ENCODE results near the gene DYRK3. TPM values are rescaled to one million over a fixed set of nuclear protein-coding genes. Genes with fewer than 3 reads are reported as not detected.
A peak's percentile ranks its signal among the peaks of the same experiment; 100 is the strongest.

The DYRK3 gene
- total RNA-seq, 2 experiments from 2014 or later = 5.2 to 5.3 TPM

- Mint-ChIP-seq H3K9me3 (no peaks in the 10 kb centered on the region), H3K27ac (no peak overlapping the region), H3K36me3 (no peaks in the 10 kb centered on the region), H3K4me3 (no peak overlapping the region), H3K27me3 (peaks cover 3% of the 10 kb centered on the region), H3K4me1 (peaks cover 34% of the 10 kb centered on the region)
- DNase-seq = no peak
These were observed 44.9 kb downstream of the DYRK3 start for GRCh38 chr1:206680279-206680678.

GRCh38 chr1:206681359-206681758 is 46.0 kb downstream of the DYRK3 start:
- DNase-seq = no peak
- Mint-ChIP-seq H3K9me3 (no peaks in the 10 kb centered on the region), H3K27me3 (peaks cover 3% of the 10 kb centered on the region), H3K27ac (no peak overlapping the region), H3K4me1 (peaks cover 37% of the 10 kb centered on the region), H3K4me3 (no peak overlapping the region), H3K36me3 (peaks cover 3% of the 10 kb centered on the region)

- H3K27ac Mint-ChIP-seq = no peak overlapping the region
- DNase-seq = no peak
- peaks cover 45% of the 10 kb centered on the region for H3K4me1 Mint-ChIP-seq
- H3K36me3 Mint-ChIP-seq = peaks cover 5% of the 10 kb centered on the region
- peaks cover 3% of the 10 kb centered on the region for H3K27me3 Mint-ChIP-seq
- no peaks in the 10 kb centered on the region for H3K9me3 Mint-ChIP-seq
- H3K4me3 Mint-ChIP-seq = no peak overlapping the region
These were observed 46.8 kb downstream of the DYRK3 start for GRCh38 chr1:206682111-206682510.

- H3K4me3 Mint-ChIP-seq = no peak overlapping the region
- no peak for DNase-seq
- no peak overlapping the region for H3K27ac Mint-ChIP-seq
- peaks cover 3% of the 10 kb centered on the region for H3K27me3 Mint-ChIP-seq
- peaks cover 56% of the 10 kb centered on the region for H3K4me1 Mint-ChIP-seq
- no peaks in the 10 kb centered on the region for H3K9me3 Mint-ChIP-seq
- peaks cover 5% of the 10 kb centered on the region for H3K36me3 Mint-ChIP-seq
These were observed 48.0 kb downstream of the DYRK3 start for GRCh38 chr1:206683313-206683712.

- H3K27me3 Mint-ChIP-seq = peaks cover 3% of the 10 kb centered on the region
- peaks cover 5% of the 10 kb centered on the region for H3K36me3 Mint-ChIP-seq
- no peak for DNase-seq
- H3K27ac Mint-ChIP-seq = no peak overlapping the region
- peaks cover 59% of the 10 kb centered on the region for H3K4me1 Mint-ChIP-seq
- no peak overlapping the region for H3K4me3 Mint-ChIP-seq
- H3K9me3 Mint-ChIP-seq = no peaks in the 10 kb centered on the region
These were observed 48.7 kb downstream of the DYRK3 start for GRCh38 chr1:206684003-206684402.

GRCh38 chr1:206684478-206685333 is 49.4 kb downstream of the DYRK3 start, which contains the start of gene MAPKAPK2:
Gene MAPKAPK2, plus strand, starts transcription at chr1:206684905. Its CDS starts 325 bp downstream, at chr1:206685230.
- H3K36me3 Mint-ChIP-seq = peaks cover 5% of the 10 kb centered on the region
- H3K27me3 Mint-ChIP-seq = peaks cover 3% of the 10 kb centered on the region
- H3K4me1 Mint-ChIP-seq = peaks cover 55% of the 10 kb centered on the region
- H3K9me3 Mint-ChIP-seq = no peaks in the 10 kb centered on the region
- peak within 1 kb of the TSS; percentile 90 for H3K27ac Mint-ChIP-seq
- peak; percentile 78 for DNase-seq
- H3K4me3 Mint-ChIP-seq = peak within 1 kb of the TSS; percentile 99

- H3K36me3 Mint-ChIP-seq = peaks cover 5% of the 10 kb centered on the region
- peak overlapping the region; percentile 99 for H3K4me3 Mint-ChIP-seq
- peaks cover 55% of the 10 kb centered on the region for H3K4me1 Mint-ChIP-seq
- no peaks in the 10 kb centered on the region for H3K9me3 Mint-ChIP-seq
- peak overlapping the region; percentile 90 for H3K27ac Mint-ChIP-seq
- DNase-seq = peak; percentile 59
- peaks cover 3% of the 10 kb centered on the region for H3K27me3 Mint-ChIP-seq
These were observed 50.0 kb downstream of the DYRK3 start for GRCh38 chr1:206685334-206685768.

GRCh38 chr1:206685769-206686477 is 50.6 kb downstream of the DYRK3 start:
- Mint-ChIP-seq H3K27ac (peak overlapping the region; percentile 96), H3K9me3 (no peaks in the 10 kb centered on the region), H3K27me3 (peaks cover 3% of the 10 kb centered on the region), H3K4me1 (peaks cover 55% of the 10 kb centered on the region), H3K36me3 (peaks cover 5% of the 10 kb centered on the region), H3K4me3 (peak overlapping the region; percentile 99)
- DNase-seq = peak; percentile 63

- Mint-ChIP-seq H3K36me3 (peaks cover 5% of the 10 kb centered on the region), H3K9me3 (no peaks in the 10 kb centered on the region), H3K27ac (peak overlapping the region; percentile 96), H3K4me3 (peak overlapping the region; percentile 99), H3K27me3 (peaks cover 3% of the 10 kb centered on the region), H3K4me1 (peaks cover 55% of the 10 kb centered on the region)
- DNase-seq = peak; percentile 24
These were observed 51.3 kb downstream of the DYRK3 start for GRCh38 chr1:206686478-206687249.

- H3K36me3 Mint-ChIP-seq = peaks cover 5% of the 10 kb centered on the region
- peak overlapping the region; percentile 99 for H3K4me3 Mint-ChIP-seq
- peaks cover 57% of the 10 kb centered on the region for H3K4me1 Mint-ChIP-seq
- DNase-seq = no peak
- H3K9me3 Mint-ChIP-seq = no peaks in the 10 kb centered on the region
- no peak overlapping the region for H3K27ac Mint-ChIP-seq
- peaks cover 3% of the 10 kb centered on the region for H3K27me3 Mint-ChIP-seq
These were observed 52.0 kb downstream of the DYRK3 start for GRCh38 chr1:206687251-206687914.

- H3K4me3 Mint-ChIP-seq = no peak overlapping the region
These were observed 52.6 kb downstream of the DYRK3 start for GRCh38 chr1:206687915-206688442.

GRCh38 chr1:206690516-206690915 is 55.2 kb downstream of the DYRK3 start:
- Mint-ChIP-seq H3K4me1 (peaks cover 55% of the 10 kb centered on the region), H3K27me3 (no peaks in the 10 kb centered on the region), H3K9me3 (no peaks in the 10 kb centered on the region)

More at GRCh38 chr1:206687915-206688442, 52.6 kb downstream of the DYRK3 start:
- Mint-ChIP-seq H3K27me3 (peaks cover 3% of the 10 kb centered on the region), H3K4me1 (peaks cover 57% of the 10 kb centered on the region), H3K36me3 (peaks cover 5% of the 10 kb centered on the region), H3K9me3 (no peaks in the 10 kb centered on the region), H3K27ac (no peak overlapping the region)
- DNase-seq = peak; percentile 16

GRCh38 chr1:206691604-206692003 is 56.3 kb downstream of the DYRK3 start:
- Mint-ChIP-seq H3K4me1 (peaks cover 52% of the 10 kb centered on the region), H3K4me3 (no peak overlapping the region), H3K27me3 (no peaks in the 10 kb centered on the region), H3K36me3 (peaks cover 9% of the 10 kb centered on the region), H3K27ac (no peak overlapping the region), H3K9me3 (no peaks in the 10 kb centered on the region)
- no peak for DNase-seq

More at GRCh38 chr1:206690516-206690915, 55.2 kb downstream of the DYRK3 start:
- no peak overlapping the region for H3K27ac Mint-ChIP-seq
- no peak overlapping the region for H3K4me3 Mint-ChIP-seq
- DNase-seq = no peak
- peaks cover 5% of the 10 kb centered on the region for H3K36me3 Mint-ChIP-seq

GRCh38 chr1:206693029-206693428 is 57.7 kb downstream of the DYRK3 start:
- no peak overlapping the region for H3K4me3 Mint-ChIP-seq
- H3K27me3 Mint-ChIP-seq = no peaks in the 10 kb centered on the region
- H3K36me3 Mint-ChIP-seq = peaks cover 17% of the 10 kb centered on the region
- no peaks in the 10 kb centered on the region for H3K9me3 Mint-ChIP-seq
- peaks cover 48% of the 10 kb centered on the region for H3K4me1 Mint-ChIP-seq
- no peak overlapping the region for H3K27ac Mint-ChIP-seq
- DNase-seq = no peak

Measured in activated naive CD8-positive, alpha-beta T cell treated with anti-CD3 and anti-CD28 coated beads for 36 hours (primary cell).